ENCODE data around the gene LSR.

Gene LSR

DNA sequence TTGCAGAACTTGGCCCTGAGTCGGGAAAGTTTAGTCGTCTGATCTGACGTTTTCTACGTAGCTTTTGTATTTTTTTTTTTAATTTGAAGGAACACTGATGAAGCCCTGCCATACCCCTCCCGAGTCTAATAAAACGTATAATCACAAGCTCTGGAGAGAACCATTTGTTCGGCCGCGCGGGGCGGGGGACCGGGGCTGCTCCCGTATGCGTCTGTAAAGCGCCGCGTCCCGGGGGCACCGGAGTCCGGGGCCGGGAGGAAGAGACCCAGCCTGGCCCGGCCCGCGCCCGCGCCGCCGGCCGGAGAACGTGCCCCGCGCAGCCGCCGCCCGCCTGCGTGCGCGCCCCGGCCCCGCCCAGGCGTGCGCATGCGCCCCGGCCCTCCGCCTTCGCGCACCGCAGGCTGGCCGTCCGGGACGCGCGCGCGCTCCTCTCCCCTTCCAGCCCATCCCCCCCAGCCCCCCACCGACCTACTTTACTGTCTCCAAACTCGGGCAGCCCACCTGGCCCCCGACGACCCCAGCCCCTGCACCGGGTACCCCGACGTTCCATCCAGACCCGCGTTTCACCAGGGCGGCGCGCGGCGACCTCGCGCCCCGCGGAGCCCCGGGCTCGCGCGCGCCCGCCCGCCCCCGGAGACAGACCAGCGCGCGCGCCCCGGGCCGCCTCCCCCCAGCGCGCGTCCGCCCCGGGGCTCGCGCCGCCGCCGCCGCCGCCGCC, 19.2 kb downstream of the LSR start:
- no peaks in the 10 kb centered on the region for H3K27me3 ChIP-seq (ENCODE audit: control insufficient read depth, insufficient read depth, low read length)
- peak overlapping the region; percentile 75; the same call in 1 of the 2 replicates for H3K4me3 ChIP-seq (ENCODE audit: low read length)
- WGBS (ENCODE audit: insufficient coverage, insufficient read length) = no CpG with 5 or more reads among the region's 100 CpGs
- peaks cover 1% of the 10 kb centered on the region; the same call in 1 of the 2 replicates for H3K4me1 ChIP-seq (ENCODE audit: control insufficient read depth, insufficient read depth, low read length)
- H3K27ac ChIP-seq (ENCODE audit: low read length) = no peak overlapping the region
- no peaks in the 10 kb centered on the region for H3K9me3 ChIP-seq (ENCODE audit: control insufficient read depth, insufficient read depth, low read length)
- H3K36me3 ChIP-seq (ENCODE audit: control insufficient read depth, insufficient read depth, low read length) = peaks cover 27% of the 10 kb centered on the region
- DNase-seq (ENCODE audit: low read depth, low spot score) = no peak

DNA sequence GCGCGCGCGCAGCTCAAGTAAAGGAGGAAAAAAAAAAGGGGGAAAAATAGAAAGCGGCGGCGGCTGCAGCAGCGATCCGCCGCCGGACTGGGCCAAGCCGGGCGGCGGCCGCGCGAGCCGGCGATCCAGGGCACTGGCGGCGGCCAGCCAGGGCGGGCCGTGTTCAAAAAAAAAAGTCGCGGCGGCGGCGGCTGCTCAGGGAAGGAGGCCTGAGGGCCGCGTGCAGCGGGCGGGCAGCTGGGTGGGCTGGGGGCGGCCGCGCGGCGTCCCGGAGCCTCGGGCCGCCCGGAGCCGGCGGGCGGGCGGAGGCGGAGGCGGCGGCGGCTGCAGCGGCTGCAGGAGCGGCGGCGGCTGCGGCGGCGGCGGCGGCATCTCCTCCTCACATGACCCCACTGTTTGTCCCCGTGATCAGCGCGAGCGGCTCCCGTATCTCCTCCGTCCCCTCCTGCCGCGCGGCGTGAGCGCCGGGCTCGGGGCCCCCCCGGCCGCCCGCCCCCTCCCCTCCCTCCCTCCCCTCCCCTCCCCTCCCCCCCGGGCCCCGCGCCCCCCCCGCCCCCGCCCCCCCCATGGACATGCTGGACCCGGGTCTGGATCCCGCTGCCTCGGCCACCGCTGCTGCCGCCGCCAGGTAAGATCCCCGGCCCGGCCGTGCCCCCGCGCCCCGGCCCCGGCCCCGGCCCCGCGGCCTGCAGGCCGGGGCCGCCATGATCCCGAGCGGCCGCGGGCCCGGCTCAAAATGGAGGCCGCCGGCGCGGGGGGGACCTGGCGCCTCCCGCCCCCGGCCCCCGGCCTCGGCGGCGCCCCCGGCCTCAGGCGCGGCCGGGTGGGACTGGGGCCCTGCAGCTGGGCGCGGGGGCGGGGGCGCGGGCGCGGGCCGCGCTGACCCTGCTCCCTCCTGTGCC, 20.0 kb downstream of the LSR start, which contains the start of gene USF2:
Gene USF2, plus strand, starts transcription at position 427 of the 902 bp plus-strand sequence. Its CDS starts 140 bp downstream, at position 567.
- peak within 1 kb of the TSS; percentile 82 for H3K4me3 ChIP-seq (ENCODE audit: low read length)
- H3K36me3 ChIP-seq (ENCODE audit: control insufficient read depth, insufficient read depth, low read length) = peaks cover 32% of the 10 kb centered on the region
- DNase-seq (ENCODE audit: low read depth, low spot score) = no peak
- no peaks in the 10 kb centered on the region for H3K9me3 ChIP-seq (ENCODE audit: control insufficient read depth, insufficient read depth, low read length)
- H3K27me3 ChIP-seq (ENCODE audit: control insufficient read depth, insufficient read depth, low read length) = no peaks in the 10 kb centered on the region
- H3K27ac ChIP-seq (ENCODE audit: low read length) = no peak within 1 kb of the TSS
- peaks cover 1% of the 10 kb centered on the region; the same call in 1 of the 2 replicates for H3K4me1 ChIP-seq (ENCODE audit: control insufficient read depth, insufficient read depth, low read length)
- WGBS (ENCODE audit: insufficient coverage, insufficient read length) = no CpG with 5 or more reads among the region's 126 CpGs

DNA sequence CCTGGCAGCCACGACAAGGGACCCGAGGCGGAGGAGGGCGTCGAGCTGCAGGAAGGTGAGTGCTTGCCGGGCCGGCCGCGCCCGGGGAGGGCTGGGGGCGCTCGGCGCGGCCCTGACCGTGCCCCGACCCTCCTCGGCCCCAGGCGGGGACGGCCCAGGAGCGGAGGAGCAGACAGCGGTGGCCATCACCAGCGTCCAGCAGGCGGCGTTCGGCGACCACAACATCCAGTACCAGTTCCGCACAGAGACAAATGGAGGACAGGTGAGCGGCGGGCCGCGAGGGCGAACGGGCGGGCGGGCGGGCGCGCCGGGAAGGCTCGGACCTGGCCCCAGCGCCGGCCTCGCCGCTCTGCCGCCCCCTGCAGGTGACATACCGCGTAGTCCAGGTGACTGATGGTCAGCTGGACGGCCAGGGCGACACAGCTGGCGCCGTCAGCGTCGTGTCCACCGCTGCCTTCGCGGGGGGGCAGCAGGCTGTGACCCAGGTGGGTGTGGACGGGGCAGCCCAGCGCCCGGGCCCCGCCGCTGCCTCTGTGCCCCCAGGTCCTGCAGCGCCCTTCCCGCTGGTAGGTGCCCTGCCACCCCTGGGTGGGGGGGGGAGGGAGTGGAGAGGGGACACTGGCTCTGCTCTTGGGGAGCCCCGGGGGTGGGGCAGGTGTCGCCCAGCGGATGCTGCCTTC, 20.8 kb downstream of the LSR start:
- H3K9me3 ChIP-seq (ENCODE audit: control insufficient read depth, insufficient read depth, low read length) = no peaks in the 10 kb centered on the region
- H3K4me1 ChIP-seq (ENCODE audit: control insufficient read depth, insufficient read depth, low read length) = peaks cover 1% of the 10 kb centered on the region; the same call in 1 of the 2 replicates
- peak overlapping the region; percentile 82; the same call in 1 of the 2 replicates for H3K4me3 ChIP-seq (ENCODE audit: low read length)
- peaks cover 30% of the 10 kb centered on the region for H3K36me3 ChIP-seq (ENCODE audit: control insufficient read depth, insufficient read depth, low read length)
- no CpG with 5 or more reads among the region's 66 CpGs for WGBS (ENCODE audit: insufficient coverage, insufficient read length)
- DNase-seq (ENCODE audit: low read depth, low spot score) = no peak
- no peaks in the 10 kb centered on the region for H3K27me3 ChIP-seq (ENCODE audit: control insufficient read depth, insufficient read depth, low read length)
- no peak overlapping the region for H3K27ac ChIP-seq (ENCODE audit: low read length)

DNA sequence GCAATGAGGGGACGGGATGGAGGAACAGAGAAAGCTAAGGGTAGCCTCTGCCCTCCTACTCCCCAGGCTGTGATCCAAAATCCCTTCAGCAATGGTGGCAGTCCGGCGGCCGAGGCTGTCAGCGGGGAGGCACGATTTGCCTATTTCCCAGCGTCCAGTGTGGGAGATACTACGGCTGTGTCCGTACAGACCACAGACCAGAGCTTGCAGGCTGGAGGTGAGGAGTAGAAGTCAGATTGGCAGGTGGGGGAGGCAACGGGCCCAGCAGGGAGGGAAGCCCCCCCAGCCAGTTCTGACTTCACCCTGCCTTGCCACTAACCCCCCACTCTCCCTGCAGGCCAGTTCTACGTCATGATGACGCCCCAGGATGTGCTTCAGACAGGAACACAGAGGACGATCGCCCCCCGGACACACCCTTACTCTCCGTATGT, 21.6 kb downstream of the LSR start:
- Histone ChIP-seq H3K4me3 (ENCODE audit: low read length) (no peak overlapping the region), H3K4me1 (ENCODE audit: control insufficient read depth, insufficient read depth, low read length) (peaks cover 1% of the 10 kb centered on the region; the same call in 1 of the 2 replicates), H3K36me3 (ENCODE audit: control insufficient read depth, insufficient read depth, low read length) (peaks cover 29% of the 10 kb centered on the region), H3K9me3 (ENCODE audit: control insufficient read depth, insufficient read depth, low read length) (no peaks in the 10 kb centered on the region), H3K27ac (ENCODE audit: low read length) (no peak overlapping the region), H3K27me3 (ENCODE audit: control insufficient read depth, insufficient read depth, low read length) (no peaks in the 10 kb centered on the region)
- no CpG with 5 or more reads among the region's 16 CpGs for WGBS (ENCODE audit: insufficient coverage, insufficient read length)
- no peak for DNase-seq (ENCODE audit: low read depth, low spot score)

DNA sequence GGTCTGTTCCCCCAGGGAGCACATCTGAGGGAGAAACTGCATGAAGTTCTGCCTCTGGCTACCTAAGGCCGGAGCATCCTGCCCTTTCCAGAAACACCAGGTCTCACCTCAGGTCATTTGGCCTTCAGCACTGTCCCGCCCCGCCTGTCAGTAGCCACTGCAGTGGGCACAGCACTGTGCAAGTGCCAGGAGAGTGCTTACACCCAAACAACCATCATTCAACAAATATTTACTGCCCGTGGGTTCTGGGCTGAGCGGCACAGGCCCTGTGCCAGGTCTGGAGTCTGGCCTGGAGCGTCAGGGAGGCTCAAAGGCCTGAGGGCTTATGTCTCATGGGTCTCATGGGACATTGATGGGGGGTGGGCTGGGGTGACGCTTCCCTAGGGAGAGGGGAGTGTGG, 22.7 kb downstream of the LSR start:
- Histone ChIP-seq H3K9me3 (ENCODE audit: control insufficient read depth, insufficient read depth, low read length) (no peaks in the 10 kb centered on the region), H3K36me3 (ENCODE audit: control insufficient read depth, insufficient read depth, low read length) (peaks cover 30% of the 10 kb centered on the region), H3K27me3 (ENCODE audit: control insufficient read depth, insufficient read depth, low read length) (no peaks in the 10 kb centered on the region), H3K4me3 (ENCODE audit: low read length) (no peak overlapping the region), H3K27ac (ENCODE audit: low read length) (no peak overlapping the region), H3K4me1 (ENCODE audit: control insufficient read depth, insufficient read depth, low read length) (peaks cover 1% of the 10 kb centered on the region; the same call in 1 of the 2 replicates)
- no CpG with 5 or more reads among the region's 7 CpGs for WGBS (ENCODE audit: insufficient coverage, insufficient read length)
- DNase-seq (ENCODE audit: low read depth, low spot score) = no peak

DNA sequence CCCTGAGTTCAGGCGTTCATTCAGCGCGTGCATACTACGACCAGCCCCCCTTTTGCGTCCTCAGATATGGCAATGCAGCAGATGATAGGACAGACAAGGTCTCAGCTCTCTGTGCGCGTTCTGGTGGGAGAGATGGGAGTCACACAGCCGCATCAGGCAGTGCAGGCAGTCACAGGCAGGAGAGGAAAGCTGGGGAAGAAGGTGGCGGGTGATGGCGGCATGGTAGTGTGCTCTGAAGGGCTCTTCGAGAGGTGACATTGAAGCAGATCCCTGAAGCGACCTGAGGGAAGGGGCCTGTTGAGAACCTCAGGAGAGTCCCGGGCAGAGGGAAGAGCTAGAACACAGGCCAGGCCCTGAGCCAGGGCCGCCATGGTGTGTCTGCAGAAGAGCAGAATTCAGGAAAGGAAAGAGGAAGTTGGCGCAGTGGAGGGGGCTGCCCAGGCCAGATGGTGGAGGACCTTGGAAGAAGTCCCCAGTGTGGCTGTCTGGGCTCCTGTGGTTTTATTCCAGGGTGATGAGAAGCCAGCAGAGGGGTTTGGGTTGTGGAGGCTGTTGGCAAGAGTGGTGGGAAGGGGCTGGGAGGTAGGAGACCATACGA, 23.4 kb downstream of the LSR start:
- H3K9me3 ChIP-seq (ENCODE audit: control insufficient read depth, insufficient read depth, low read length) = no peaks in the 10 kb centered on the region
- no peak for DNase-seq (ENCODE audit: low read depth, low spot score)
- H3K27me3 ChIP-seq (ENCODE audit: control insufficient read depth, insufficient read depth, low read length) = no peaks in the 10 kb centered on the region
- 0 out of 2 replicates have a peak, but pooled peaks cover 1% of the 10 kb centered on the region for H3K4me1 ChIP-seq (ENCODE audit: control insufficient read depth, insufficient read depth, low read length)
- WGBS (ENCODE audit: insufficient coverage, insufficient read length) = no CpG with 5 or more reads among the region's 16 CpGs
- peaks cover 36% of the 10 kb centered on the region for H3K36me3 ChIP-seq (ENCODE audit: control insufficient read depth, insufficient read depth, low read length)
- no peak overlapping the region for H3K27ac ChIP-seq (ENCODE audit: low read length)
- no peak overlapping the region for H3K4me3 ChIP-seq (ENCODE audit: low read length)

DNA sequence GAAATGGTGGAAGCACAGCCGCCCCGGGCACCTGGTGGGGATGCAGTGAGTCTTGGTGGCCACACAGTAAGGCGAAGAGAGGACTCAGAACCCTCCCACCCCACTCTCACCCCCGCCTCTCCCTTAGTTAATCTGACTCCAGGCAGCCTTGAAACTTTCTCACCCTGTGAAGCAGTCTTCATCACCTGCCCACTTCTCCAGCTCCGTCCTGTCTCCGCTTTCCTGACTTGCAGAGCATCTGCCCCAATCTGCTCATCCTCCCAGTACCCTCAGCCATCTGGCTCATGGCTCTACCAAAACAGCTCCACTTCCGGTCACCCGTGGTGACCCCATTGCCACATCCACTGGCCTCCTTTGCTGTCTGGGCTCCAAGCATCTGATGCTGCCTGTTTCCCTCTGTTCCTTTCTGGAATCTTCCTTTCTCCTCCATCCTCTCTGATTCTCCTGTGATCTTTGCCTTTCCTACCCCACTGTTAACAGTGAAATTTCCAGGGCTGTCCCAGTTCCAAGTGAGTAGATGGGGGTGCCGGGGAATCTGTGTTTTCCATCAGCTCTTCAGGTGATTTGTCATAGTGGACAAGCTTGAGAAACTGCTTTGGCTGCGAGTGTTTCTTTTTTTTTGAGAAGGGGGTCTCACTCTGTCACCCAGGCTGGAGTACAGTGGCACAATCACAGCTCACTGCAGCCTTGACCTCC, 24.3 kb downstream of the LSR start:
- no peaks in the 10 kb centered on the region for H3K27me3 ChIP-seq (ENCODE audit: control insufficient read depth, insufficient read depth, low read length)
- no peak for DNase-seq (ENCODE audit: low read depth, low spot score)
- no CpG with 5 or more reads among the region's 10 CpGs for WGBS (ENCODE audit: insufficient coverage, insufficient read length)
- H3K4me1 ChIP-seq (ENCODE audit: control insufficient read depth, insufficient read depth, low read length) = 0 out of 2 replicates have a peak, but pooled peaks cover 1% of the 10 kb centered on the region
- no peaks in the 10 kb centered on the region for H3K9me3 ChIP-seq (ENCODE audit: control insufficient read depth, insufficient read depth, low read length)
- no peak overlapping the region for H3K4me3 ChIP-seq (ENCODE audit: low read length)
- H3K27ac ChIP-seq (ENCODE audit: low read length) = no peak overlapping the region
- peaks cover 37% of the 10 kb centered on the region for H3K36me3 ChIP-seq (ENCODE audit: control insufficient read depth, insufficient read depth, low read length)

DNA sequence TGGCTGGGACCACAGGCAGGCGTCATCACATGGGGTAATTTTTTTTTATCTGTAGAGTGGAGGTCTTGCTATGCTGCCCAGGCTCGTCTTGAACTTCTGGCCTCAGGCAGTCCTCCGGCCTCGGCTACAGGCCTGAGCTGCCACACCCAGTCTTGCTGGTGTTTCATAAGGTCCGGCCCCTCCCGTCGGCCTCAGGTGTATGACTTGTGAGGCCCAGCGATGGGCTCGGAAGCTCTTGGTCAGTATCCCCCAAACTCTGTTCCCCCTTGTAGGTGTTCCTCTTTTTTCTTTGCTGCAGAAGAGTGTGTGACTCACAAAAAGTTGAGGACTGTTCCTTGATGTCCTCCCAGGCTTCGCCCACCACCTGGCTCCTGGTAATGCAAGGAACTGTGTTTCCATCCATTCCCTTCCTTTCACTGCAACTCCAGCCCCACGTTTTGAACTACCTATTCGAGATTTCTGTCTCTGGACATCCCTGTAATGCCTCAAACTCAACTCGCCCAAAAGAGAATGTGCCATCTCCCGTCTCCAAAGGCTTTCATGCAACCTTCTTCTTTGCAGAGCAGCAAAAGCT, 25.0 kb downstream of the LSR start:
- Histone ChIP-seq H3K4me1 (ENCODE audit: control insufficient read depth, insufficient read depth, low read length) (peaks cover 1% of the 10 kb centered on the region; the same call in 1 of the 2 replicates), H3K27me3 (ENCODE audit: control insufficient read depth, insufficient read depth, low read length) (no peaks in the 10 kb centered on the region), H3K36me3 (ENCODE audit: control insufficient read depth, insufficient read depth, low read length) (peaks cover 41% of the 10 kb centered on the region), H3K27ac (ENCODE audit: low read length) (no peak overlapping the region), H3K4me3 (ENCODE audit: low read length) (no peak overlapping the region), H3K9me3 (ENCODE audit: control insufficient read depth, insufficient read depth, low read length) (no peaks in the 10 kb centered on the region)
- no CpG with 5 or more reads among the region's 14 CpGs for WGBS (ENCODE audit: insufficient coverage, insufficient read length)
- DNase-seq (ENCODE audit: low read depth, low spot score) = no peak

DNA sequence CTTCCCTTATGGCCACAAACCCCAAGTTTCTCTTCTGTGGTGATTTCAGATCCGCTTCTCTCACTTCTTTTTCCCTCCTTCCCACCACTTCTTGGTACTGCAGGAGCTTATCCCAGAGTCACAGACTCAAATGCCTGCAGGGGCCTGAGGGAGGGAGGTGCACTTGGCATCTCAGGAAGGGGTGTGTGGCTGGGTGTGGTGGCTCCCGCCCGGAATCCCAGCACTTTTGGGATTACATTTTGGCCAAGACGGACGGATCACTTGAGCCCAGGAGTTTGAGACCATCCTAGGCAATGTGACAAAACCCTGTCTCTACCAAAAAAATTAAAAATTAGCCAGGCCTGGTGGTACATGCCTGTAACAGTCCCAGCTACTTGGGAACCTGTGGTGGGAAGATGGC, 25.5 kb downstream of the LSR start:
- Histone ChIP-seq H3K27ac (ENCODE audit: low read length) (no peak overlapping the region), H3K36me3 (ENCODE audit: control insufficient read depth, insufficient read depth, low read length) (peaks cover 41% of the 10 kb centered on the region), H3K27me3 (ENCODE audit: control insufficient read depth, insufficient read depth, low read length) (no peaks in the 10 kb centered on the region), H3K4me3 (ENCODE audit: low read length) (no peak overlapping the region), H3K9me3 (ENCODE audit: control insufficient read depth, insufficient read depth, low read length) (no peaks in the 10 kb centered on the region), H3K4me1 (ENCODE audit: control insufficient read depth, insufficient read depth, low read length) (peaks cover 1% of the 10 kb centered on the region; the same call in 1 of the 2 replicates)
- DNase-seq (ENCODE audit: low read depth, low spot score) = no peak
- no CpG with 5 or more reads among the region's 5 CpGs for WGBS (ENCODE audit: insufficient coverage, insufficient read length)

Measured in iPS DF 6.9 (cell line).